OCI-LY1 (cell line): ENCODE data around the gene PRAMEF17.
"Not testable (repeated sequence)": the region's sequence is repeated elsewhere in the genome, so short reads cannot be mapped to it uniquely, and the experiment has no call there.

Source experiments
- H2AFZ ChIP-seq: fragments of 200-600 bp; sonication (generic), shearing (Covaris generic); 2 replicates; pipeline ENCODE4 v1.6.0; 2014; ENCODE audit warnings: antibody characterized with exemption, mild to moderate bottlenecking, low read length
- H3F3A ChIP-seq: fragments of 200-600 bp; sonication (generic), shearing (Covaris generic); 2 replicates; pipeline ENCODE4 v1.6.0; 2014; ENCODE audit warnings: mild to moderate bottlenecking, antibody characterized with exemption, low read length, moderate library complexity; ENCODE audit not compliant: insufficient read depth
- H3K27ac ChIP-seq: fragments of 200-600 bp; sonication (generic); 2 replicates; pipeline ENCODE4 v1.5.1; 2014; ENCODE audit warnings: low read length, mixed run types, mild to moderate bottlenecking, low read depth; ENCODE audit not compliant: poor library complexity, severe bottlenecking
- H3K27me3 ChIP-seq: fragments of 200-600 bp; sonication (generic); 2 replicates; pipeline ENCODE4 v1.6.0; 2014; ENCODE audit warnings: antibody characterized with exemption, mild to moderate bottlenecking, low read length, moderate library complexity; ENCODE audit not compliant: insufficient read depth
- H3K36me3 ChIP-seq: fragments of 200-600 bp; sonication (generic); 2 replicates; pipeline ENCODE4 v1.6.1; 2014; ENCODE audit warnings: mild to moderate bottlenecking, antibody characterized with exemption, low read length, moderate library complexity, mixed read lengths; ENCODE audit not compliant: insufficient read depth
- H3K4me1 ChIP-seq: fragments of 200-600 bp; sonication (generic); 2 replicates; pipeline ENCODE4 v1.5.1; 2014; ENCODE audit warnings: mild to moderate bottlenecking, low read length, moderate library complexity; ENCODE audit not compliant: insufficient read depth, severe bottlenecking
- H3K4me2 ChIP-seq: fragments of 200-600 bp; sonication (generic), shearing (Covaris generic); 2 replicates; pipeline ENCODE4 v1.6.1; 2014; ENCODE audit warnings: low read length
- H3K4me3 ChIP-seq: fragments of 200-600 bp; sonication (generic); 2 replicates; pipeline ENCODE4 v1.5.1; 2014; ENCODE audit warnings: low read length, low read depth, mild to moderate bottlenecking, mixed read lengths; ENCODE audit not compliant: poor library complexity, severe bottlenecking
- H3K79me2 ChIP-seq: fragments of 200-600 bp; shearing (Covaris generic); 2 replicates; pipeline ENCODE4 v1.6.1; 2016; ENCODE audit warnings: mixed run types, low read length, mixed read lengths; ENCODE audit not compliant: insufficient read depth
- H3K9ac ChIP-seq: fragments of 200-600 bp; sonication (generic), shearing (Covaris generic); 2 replicates; pipeline ENCODE4 v1.6.1; 2014; ENCODE audit warnings: mild to moderate bottlenecking, low read length, mixed read lengths
- H3K9me2 ChIP-seq: fragments of 200-600 bp; sonication (generic), shearing (Covaris generic); 2 replicates; pipeline ENCODE4 v1.6.1; 2014; ENCODE audit warnings: low read depth, mild to moderate bottlenecking, low read length, mixed read lengths
- H3K9me3 ChIP-seq: fragments of 200-600 bp; shearing (Covaris generic); 2 replicates; pipeline ENCODE4 v1.6.1; 2014; ENCODE audit warnings: low read length, mixed read lengths
- H4K20me1 ChIP-seq: fragments of 200-600 bp; sonication (generic), shearing (Covaris generic); 2 replicates; pipeline ENCODE4 v1.6.0; 2016; ENCODE audit warnings: mild to moderate bottlenecking, low read length; ENCODE audit not compliant: insufficient read depth
- CTCF ChIP-seq: fragments of 200-600 bp; sonication (generic), shearing (Covaris generic); IDR thresholded peaks from 2 replicates; pipeline ENCODE4 v1.5.1; 2017; ENCODE audit warnings: mild to moderate bottlenecking, antibody characterized with exemption, low read length, moderate library complexity, mixed read lengths

PRAMEF17 gene

DNA sequence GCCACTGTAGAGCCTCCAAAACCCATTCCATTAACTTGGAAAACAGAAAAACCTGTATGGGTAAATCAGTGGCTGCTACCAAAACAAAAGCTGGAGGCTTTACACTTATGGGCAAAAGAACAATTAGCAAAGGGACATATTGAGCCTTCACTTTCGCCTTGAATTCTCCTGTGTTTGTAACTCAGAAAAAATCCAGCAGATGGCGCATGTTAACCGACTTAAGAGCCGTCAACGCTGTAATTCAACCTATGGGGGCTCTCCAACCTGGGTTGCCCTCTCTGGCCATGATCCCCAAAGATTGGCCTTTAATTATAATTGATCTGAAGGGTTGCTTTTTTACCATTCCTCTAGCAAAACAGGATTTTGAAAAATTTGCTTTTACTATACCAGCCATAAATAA is 32.7 kb upstream of the PRAMEF17 start:
- not testable (repeated sequence) for H3K4me2 ChIP-seq, H2AFZ ChIP-seq, H3K4me3 ChIP-seq, H3F3A ChIP-seq, H4K20me1 ChIP-seq, H3K27me3 ChIP-seq, H3K9me2 ChIP-seq, H3K9ac ChIP-seq, H3K4me1 ChIP-seq, H3K9me3 ChIP-seq, H3K36me3 ChIP-seq, H3K79me2 ChIP-seq, H3K27ac ChIP-seq
- peak; percentile 38; the same call in 1 of the 2 replicates for TF ChIP-seq CTCF

DNA sequence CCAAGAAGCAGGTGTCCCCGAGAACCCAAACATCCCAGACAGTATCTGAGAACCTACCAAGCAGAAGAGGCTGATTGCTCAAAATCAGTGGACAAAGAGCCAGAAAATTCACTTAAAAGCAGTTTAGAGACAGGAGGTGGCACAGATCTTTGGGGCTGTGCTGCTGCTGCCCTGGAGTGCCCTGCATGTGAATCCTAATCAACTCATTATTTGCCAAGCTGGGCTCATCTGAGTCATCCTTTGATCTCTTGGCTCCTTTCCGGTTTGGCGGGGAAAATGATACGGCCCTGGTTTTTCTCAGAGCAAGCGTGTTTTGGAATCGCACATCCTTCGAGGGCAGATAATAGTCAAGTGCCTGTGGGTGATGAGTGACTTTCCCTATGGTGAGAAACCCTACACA is 27.1 kb upstream of the PRAMEF17 start:
- not testable (repeated sequence) for H3K36me3 ChIP-seq, H3K79me2 ChIP-seq, H3K9ac ChIP-seq

GRCh38 chr1:13364928-13365327 is 24.5 kb upstream of the PRAMEF17 start:
- not testable (repeated sequence) for H3K79me2 ChIP-seq, H3K9ac ChIP-seq, H2AFZ ChIP-seq, H3K4me1 ChIP-seq, H3K27ac ChIP-seq, H3K9me2 ChIP-seq, H3K4me2 ChIP-seq, H3K27me3 ChIP-seq, H3K36me3 ChIP-seq, H3K4me3 ChIP-seq, H3F3A ChIP-seq, H3K9me3 ChIP-seq, H4K20me1 ChIP-seq

More for the DNA sequence above, 27.1 kb upstream of the PRAMEF17 start:
- H3K27ac ChIP-seq, H3F3A ChIP-seq, H3K4me2 ChIP-seq, H3K4me3 ChIP-seq, H2AFZ ChIP-seq, H3K4me1 ChIP-seq, H4K20me1 ChIP-seq, H3K9me3 ChIP-seq, H3K9me2 ChIP-seq, H3K27me3 ChIP-seq: not testable (repeated sequence)

DNA sequence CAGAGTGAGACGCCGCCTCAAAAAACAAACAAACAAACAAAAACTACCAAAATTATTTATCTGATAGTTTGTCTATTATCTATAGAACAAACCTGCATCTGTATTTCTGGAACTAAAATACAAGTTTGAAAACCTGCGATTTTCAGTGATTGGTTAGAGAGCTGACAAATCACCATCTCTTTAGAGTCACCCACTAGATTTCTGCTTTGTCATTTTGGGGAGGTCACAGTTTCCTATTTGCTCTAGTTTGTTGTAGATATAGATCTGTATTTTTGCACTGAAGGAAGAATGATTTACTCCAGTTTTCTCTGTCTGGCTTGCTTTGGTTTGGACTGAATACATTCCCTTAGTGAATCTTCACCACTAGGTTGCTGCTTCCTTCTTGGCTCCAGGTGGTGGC is 22.9 kb upstream of the PRAMEF17 start:
- H3K9ac ChIP-seq, H2AFZ ChIP-seq: not testable (repeated sequence)

GRCh38 chr1:13368544-13368943 is 20.9 kb upstream of the PRAMEF17 start:
- not testable (repeated sequence) for H3K4me1 ChIP-seq, H3K9ac ChIP-seq, H3K36me3 ChIP-seq, H3F3A ChIP-seq, H2AFZ ChIP-seq, H3K4me3 ChIP-seq, H3K27me3 ChIP-seq, H3K27ac ChIP-seq, H3K9me2 ChIP-seq, H4K20me1 ChIP-seq, H3K9me3 ChIP-seq, H3K4me2 ChIP-seq, H3K79me2 ChIP-seq
- peak; percentile 40 for TF ChIP-seq CTCF

More for the DNA sequence above, 22.9 kb upstream of the PRAMEF17 start:
- not testable (repeated sequence) for H3K9me3 ChIP-seq, H3K27ac ChIP-seq, H3K27me3 ChIP-seq, H3K9me2 ChIP-seq, H3K36me3 ChIP-seq, H3K4me3 ChIP-seq, H4K20me1 ChIP-seq, H3K79me2 ChIP-seq, H3K4me2 ChIP-seq, H3F3A ChIP-seq, H3K4me1 ChIP-seq

- not testable (repeated sequence) for H3K9me3 ChIP-seq
These were observed 10.4 kb upstream of the PRAMEF17 start for GRCh38 chr1:13378983-13379382.

DNA sequence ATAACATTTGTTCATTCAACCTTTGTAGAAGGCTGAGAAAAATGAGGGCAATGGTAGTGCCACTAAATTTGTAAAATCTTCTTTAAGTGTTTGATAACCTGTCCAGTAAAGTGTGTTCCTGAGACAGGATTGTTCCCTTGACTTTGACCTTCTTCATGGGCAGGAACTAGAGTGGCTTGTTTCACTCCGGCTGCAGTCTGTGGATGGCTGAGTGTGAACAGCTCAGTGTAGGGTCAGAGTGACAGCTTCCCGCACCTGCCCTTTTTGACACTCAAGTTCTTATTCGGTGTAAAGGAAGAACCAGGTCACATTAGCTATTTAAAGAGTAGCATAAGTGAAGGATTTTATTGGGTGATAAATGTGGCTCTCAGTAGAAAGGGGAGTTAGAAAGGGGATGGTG is 9.1 kb upstream of the PRAMEF17 start:
- H3K27ac ChIP-seq, H3K9me2 ChIP-seq, H4K20me1 ChIP-seq, H3K4me3 ChIP-seq, H3K4me2 ChIP-seq, H3K79me2 ChIP-seq, H3K36me3 ChIP-seq, H3K9me3 ChIP-seq, H3K27me3 ChIP-seq, H3F3A ChIP-seq, H3K4me1 ChIP-seq, H3K9ac ChIP-seq, H2AFZ ChIP-seq: not testable (repeated sequence)

More at GRCh38 chr1:13378983-13379382, 10.4 kb upstream of the PRAMEF17 start:
- not testable (repeated sequence) for H3K27ac ChIP-seq, H3K9ac ChIP-seq, H3K27me3 ChIP-seq, H3K9me2 ChIP-seq, H4K20me1 ChIP-seq, H3K4me3 ChIP-seq, H3F3A ChIP-seq, H3K36me3 ChIP-seq, H3K4me1 ChIP-seq, H2AFZ ChIP-seq, H3K4me2 ChIP-seq, H3K79me2 ChIP-seq
